Kidney (tissue), 14 donors: ENCODE results near the gene SH3RF3. TPM values are rescaled to one million over a fixed set of nuclear protein-coding genes. Genes with fewer than 3 reads are reported as not detected.

ENCODE experiments used
- DNase-seq, 5 donors: peaks; one replicate each; pipeline ENCODE4 v3.0.0-alpha.2; 2013 to 2020
- FAIRE-seq: peaks from 2 replicates; lab custom pipeline; 2012; peaks lifted over from hg19 to GRCh38; lab: Jason Lieb, UNC
- H3K27ac ChIP-seq, 2 donors: one replicate each; pipeline ENCODE4 v1.7.0; 2013; ENCODE audit warnings: low read depth in 2 of 2, low read length in 2 of 2, inconsistent platforms in 1 of 2
- H3K27me3 ChIP-seq: one replicate; pipeline ENCODE4 v1.7.1; 2013; ENCODE audit warnings: low read length, inconsistent platforms; ENCODE audit not compliant: control insufficient read depth, insufficient read depth
- H3K36me3 ChIP-seq, 3 donors: one replicate each; pipeline versions ENCODE4 v1.7.0 to v1.7.1; 2013; ENCODE audit warnings: low read length in 3 of 3, control low read depth in 1 of 3, inconsistent platforms in 1 of 3; ENCODE audit not compliant: insufficient read depth in 3 of 3, control insufficient read depth in 2 of 3
- H3K4me1 ChIP-seq, 3 donors: one replicate each; pipeline versions ENCODE4 v1.7.0 to v1.7.1; 2013; ENCODE audit warnings: low read length in 3 of 3, inconsistent platforms in 1 of 3, low read depth in 1 of 3; ENCODE audit not compliant: control insufficient read depth in 2 of 3, insufficient read depth in 2 of 3
- H3K4me3 ChIP-seq, 3 donors: one replicate each; pipeline versions ENCODE4 v1.7.0 to v1.8.1; 2013; ENCODE audit warnings: low read length in 3 of 3, control low read depth in 1 of 3, inconsistent platforms in 1 of 3
- H3K9ac ChIP-seq, 3 donors: one replicate each; pipeline versions ENCODE4 v1.7.0 to v1.7.1; 2013; ENCODE audit warnings: low read length in 3 of 3, control low read depth in 1 of 3, inconsistent platforms in 1 of 3
- H3K9me3 ChIP-seq, 3 donors: one replicate each; pipeline versions ENCODE4 v1.7.0 to v1.7.1; 2013; ENCODE audit warnings: low read length in 3 of 3, control low read depth in 1 of 3, inconsistent platforms in 1 of 3; ENCODE audit not compliant: control insufficient read depth in 2 of 3, insufficient read depth in 1 of 3
- CTCF ChIP-seq: IDR thresholded peaks from 3 replicates; pipeline ENCODE4 v1.5.1; 2012; ENCODE audit warnings: mild to moderate bottlenecking, moderate library complexity, borderline replicate concordance; ENCODE audit not compliant: insufficient read depth; ENCODE audit errors: extremely low read depth
- intact Hi-C: fragments of 100-400 bp; cut with DNase I; formaldehyde crosslinking; loops from one replicate; pipeline ENCODE4 v1.11.1; 2022
- polyA plus RNA-seq: library from polyadenylated mRNA; stranded (reverse); fragments of 350-450 nt; fragmentation: Illumina TruSeq; extraction: RNeasy Lipid Tissue Mini Kit (QIAGEN cat#74804); gene quantifications from one replicate; pipeline ENCODE4 v1.2.3, GENCODE V29; 2014; ENCODE audit warnings: low read depth, low replicate concordance; ENCODE audit not compliant: insufficient read depth
- total RNA-seq: library from RNA; stranded (reverse); fragmentation: NEBNext Ultra II Directional; extraction: Animal tissue kit (Norgen Biotek cat#: 25700); gene quantifications from one replicate; pipeline ENCODE4 v1.2.1, GENCODE V29; 2021
- donor health status: control.
- donor health status: control.
- donor health status: control.
- donor health status: control.
- donor health status: control.
- donor health status: DM: yes; HTN: yes; CAD: no.
- donor health status: Normal renal cell carcinoma (clear cell type).

The SH3RF3 gene
- total and polyA plus RNA-seq, 2 donors from 2014 or later: 1.7 to 10.7 TPM

- peaks cover 0 to 3% (median 0%) of the 10 kb centered on the region in 3 donors for H3K4me1 ChIP-seq
- H3K9me3 ChIP-seq: peaks cover 0 to 4% (median 0%) of the 10 kb centered on the region in 3 donors
- FAIRE-seq (no peak), DNase-seq (peak in 1 of 5 donors; percentile 27)
- no peak overlapping the region for H3K27ac ChIP-seq
- TF ChIP-seq CTCF: no peak
- no peaks in the 10 kb centered on the region for H3K27me3 ChIP-seq
- intact Hi-C loops: no loop called here
- no peak overlapping the region for H3K9ac ChIP-seq
- H3K36me3 ChIP-seq: no peaks in the 10 kb centered on the region
- no peak overlapping the region for H3K4me3 ChIP-seq
Observed at GRCh38 chr2:109297566-109298490, 168.8 kb downstream of the SH3RF3 start.

GRCh38 chr2:109298851-109299250 is 169.8 kb downstream of the SH3RF3 start:
- Histone ChIP-seq H3K36me3 (no peaks in the 10 kb centered on the region), H3K9me3 (peaks cover 0 to 4% (median 0%) of the 10 kb centered on the region in 3 donors), H3K27me3 (no peaks in the 10 kb centered on the region), H3K4me3 (no peak overlapping the region), H3K4me1 (peaks cover 0 to 3% (median 0%) of the 10 kb centered on the region in 3 donors), H3K27ac (no peak overlapping the region), H3K9ac (no peak overlapping the region)
- FAIRE-seq: no peak
- intact Hi-C loops: no loop called here
- DNase-seq: no peak
- TF ChIP-seq CTCF: no peak

- Histone ChIP-seq H3K4me3 (no peak overlapping the region), H3K36me3 (no peaks in the 10 kb centered on the region), H3K9ac (no peak overlapping the region), H3K4me1 (peaks cover 0 to 3% (median 0%) of the 10 kb centered on the region in 3 donors), H3K9me3 (peaks cover 0 to 4% (median 0%) of the 10 kb centered on the region in 3 donors), H3K27me3 (no peaks in the 10 kb centered on the region), H3K27ac (peak overlapping the region in 1 of 2 donors; percentile 1)
- FAIRE-seq: no peak
- intact Hi-C loops: no loop called here
- no peak for TF ChIP-seq CTCF
- no peak for DNase-seq
Observed at GRCh38 chr2:109299536-109299935, 170.5 kb downstream of the SH3RF3 start.
